K562 (cell line): ENCODE results near the gene USF2. TPM values are rescaled to one million over a fixed set of nuclear protein-coding genes. Genes with fewer than 3 reads are reported as not detected.

Experiments used
- BDP1 ChIP-seq: IDR thresholded peaks from 3 replicates; pipeline ENCODE4 v1.6.1; 2011; ENCODE audit not compliant: insufficient read length, insufficient read depth
- DDX20 ChIP-seq: fragments of 450-650 bp; IDR thresholded peaks from 2 replicates; pipeline ENCODE4 v1.6.1; 2016; ENCODE audit warnings: missing genetic modification characterization, low read depth, mild to moderate bottlenecking, missing compliant biosample characterization, moderate library complexity
- ELF1 ChIP-seq: fragments of 200-800 bp; sonication (Bioruptor generic); IDR thresholded peaks from 2 replicates; pipeline ENCODE4 v1.6.1; 2016; ENCODE audit warnings: missing genetic modification characterization, missing compliant biosample characterization
- ILK ChIP-seq: fragments of 450-650 bp; IDR thresholded peaks from 2 replicates; pipeline ENCODE4 v1.6.1; 2016; ENCODE audit warnings: missing genetic modification characterization, low read depth, mild to moderate bottlenecking, missing compliant biosample characterization, moderate library complexity, borderline replicate concordance
- KLF13 ChIP-seq: fragments of 450-650 bp; IDR thresholded peaks from 2 replicates; pipeline ENCODE4 v1.6.1; 2016; ENCODE audit warnings: missing genetic modification characterization, low read depth, mild to moderate bottlenecking, missing compliant biosample characterization, moderate library complexity, borderline replicate concordance
- MTF1 ChIP-seq: fragments of 250-450 bp; sonication (Bioruptor Pico); IDR thresholded peaks from 2 replicates; pipeline ENCODE4 v1.9.0; 2021; ENCODE audit warnings: moderate library complexity, mild to moderate bottlenecking, inconsistent platforms, borderline replicate concordance
- NEUROD1 ChIP-seq: fragments of 150-350 bp; IDR thresholded peaks from 2 replicates; pipeline ENCODE4 v1.6.1; 2014; ENCODE audit warnings: borderline replicate concordance, low read length, low read depth; ENCODE audit not compliant: partially characterized antibody
- RBM34 ChIP-seq: fragments of 200-400 bp; formaldehyde crosslinking; IDR thresholded peaks from 2 replicates; pipeline ENCODE4 v1.6.1; 2018; ENCODE audit warnings: low read length, borderline replicate concordance; ENCODE audit not compliant: insufficient read depth
- SP1 ChIP-seq: sonication (generic); formaldehyde crosslinking; IDR thresholded peaks from 2 replicates; pipeline ENCODE4 v1.8.1; 2022; ENCODE audit warnings: mild to moderate bottlenecking, missing genetic modification reagents
- STAT5B ChIP-seq: fragments of 250-450 bp; sonication (Bioruptor Pico); IDR thresholded peaks from 2 replicates; pipeline ENCODE4 v1.8.0; 2021; ENCODE audit warnings: mild to moderate bottlenecking, inconsistent platforms
- polyA plus RNA-seq, 8 experiments: library from polyadenylated mRNA; depleted of rRNA in 4 of 8; stranded (reverse) in 5 of 8; unstranded in 3 of 8; fragments of >200 nt; fragmentation: Nextera tagmentation in 2 of 8; fragmentation: Illumina TruSeq in 1 of 8; extraction: Ambion mirVana in 2 of 8; extraction: Trizol in 1 of 8; gene quantifications; 2 replicates each; pipeline versions ENCODE4 v1.2.1 to v1.2.3, GENCODE V29; 2011 to 2014; ENCODE audit warnings: inconsistent platforms in 1 of 8, missing spikeins in 1 of 8
- total RNA-seq, 7 experiments: library from RNA; depleted of rRNA in 6 of 7; stranded (reverse); fragments of >200 nt in 6 of 7; fragmentation: Illumina TruSeq in 2 of 7; extraction: Trizol in 2 of 7; gene quantifications; 2 replicates each; pipeline versions ENCODE4 v1.2.1 to v1.2.3, GENCODE V29; 2011 to 2021; ENCODE audit warnings: low replicate concordance in 1 of 7
- TF ChIP-seq, protein P1 (sequence below): sonication (generic); formaldehyde crosslinking; IDR thresholded peaks from 2 replicates; pipeline ENCODE4 v1.8.0; 2022; ENCODE audit warnings: missing genetic modification reagents, mild to moderate bottlenecking, borderline replicate concordance
- TF ChIP-seq, protein P2 (sequence below): sonication (generic); formaldehyde crosslinking; IDR thresholded peaks from 2 replicates; pipeline ENCODE4 v1.8.0; 2023; ENCODE audit warnings: mild to moderate bottlenecking, missing genetic modification reagents
- TF ChIP-seq, protein P3 (sequence below): fragments of 250-450 bp; sonication (Bioruptor Pico); IDR thresholded peaks from 2 replicates; pipeline ENCODE4 v1.9.0; 2021; ENCODE audit warnings: mild to moderate bottlenecking
- TF ChIP-seq, protein P4 (sequence below): fragments of 450-650 bp; IDR thresholded peaks from 2 replicates; pipeline ENCODE4 v1.7.1; 2018; ENCODE audit warnings: mild to moderate bottlenecking, low read depth; ENCODE audit not compliant: partially characterized antibody
- TF ChIP-seq, protein P5 (sequence below): fragments of 450-650 bp; IDR thresholded peaks from 2 replicates; pipeline ENCODE4 v1.6.1; 2016; ENCODE audit warnings: mild to moderate bottlenecking

USF2 gene
- total and polyA plus RNA-seq, 9 of the 15 experiments (the other 6 are each of a cell fraction or from before 2014, with no cell fraction given): 0.27 to 93.7 (median 58.4) TPM

DNA sequence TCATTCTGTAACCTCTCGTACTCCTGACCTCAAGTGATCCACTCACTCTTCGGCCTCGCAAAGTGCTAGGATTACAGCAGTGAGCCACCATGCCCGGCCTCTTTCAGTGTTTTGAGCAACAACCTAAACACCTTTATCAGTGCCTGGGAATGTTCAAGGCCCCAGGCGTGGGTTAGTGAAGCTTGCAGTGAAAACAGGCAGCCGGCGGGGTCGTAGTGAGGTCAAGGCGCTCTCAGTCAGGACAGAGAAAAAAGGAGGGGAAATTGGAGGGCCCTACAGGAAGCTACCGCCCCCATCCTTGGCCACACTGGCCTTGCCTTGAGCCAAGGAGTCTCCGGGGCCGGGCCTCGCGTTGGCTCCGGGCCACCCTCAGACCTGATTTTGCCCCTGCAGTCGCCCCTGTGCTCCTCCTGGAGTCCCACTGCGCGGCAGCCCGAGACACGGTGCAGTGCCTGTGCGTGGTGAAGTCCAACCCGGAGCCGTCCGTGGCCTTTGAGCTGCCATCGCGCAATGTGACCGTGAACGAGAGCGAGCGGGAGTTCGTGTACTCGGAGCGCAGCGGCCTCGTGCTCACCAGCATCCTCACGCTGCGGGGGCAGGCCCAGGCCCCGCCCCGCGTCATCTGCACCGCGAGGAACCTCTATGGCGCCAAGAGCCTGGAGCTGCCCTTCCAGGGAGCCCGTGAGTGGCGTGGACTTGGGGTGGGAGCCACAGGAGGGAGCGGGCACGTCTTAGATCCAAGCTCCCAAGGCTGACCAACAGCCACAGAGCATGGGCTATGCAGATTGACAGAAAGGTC is 40.9 kb downstream of the USF2 start (continued):
- TF ChIP-seq, protein P1, sequence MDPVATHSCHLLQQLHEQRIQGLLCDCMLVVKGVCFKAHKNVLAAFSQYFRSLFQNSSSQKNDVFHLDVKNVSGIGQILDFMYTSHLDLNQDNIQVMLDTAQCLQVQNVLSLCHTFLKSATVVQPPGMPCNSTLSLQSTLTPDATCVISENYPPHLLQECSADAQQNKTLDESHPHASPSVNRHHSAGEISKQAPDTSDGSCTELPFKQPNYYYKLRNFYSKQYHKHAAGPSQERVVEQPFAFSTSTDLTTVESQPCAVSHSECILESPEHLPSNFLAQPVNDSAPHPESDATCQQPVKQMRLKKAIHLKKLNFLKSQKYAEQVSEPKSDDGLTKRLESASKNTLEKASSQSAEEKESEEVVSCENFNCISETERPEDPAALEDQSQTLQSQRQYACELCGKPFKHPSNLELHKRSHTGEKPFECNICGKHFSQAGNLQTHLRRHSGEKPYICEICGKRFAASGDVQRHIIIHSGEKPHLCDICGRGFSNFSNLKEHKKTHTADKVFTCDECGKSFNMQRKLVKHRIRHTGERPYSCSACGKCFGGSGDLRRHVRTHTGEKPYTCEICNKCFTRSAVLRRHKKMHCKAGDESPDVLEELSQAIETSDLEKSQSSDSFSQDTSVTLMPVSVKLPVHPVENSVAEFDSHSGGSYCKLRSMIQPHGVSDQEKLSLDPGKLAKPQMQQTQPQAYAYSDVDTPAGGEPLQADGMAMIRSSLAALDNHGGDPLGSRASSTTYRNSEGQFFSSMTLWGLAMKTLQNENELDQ: no peak
- no peak for TF ChIP-seq MTF1 (CRISPR knock-in tag)
- TF ChIP-seq, protein P2, sequence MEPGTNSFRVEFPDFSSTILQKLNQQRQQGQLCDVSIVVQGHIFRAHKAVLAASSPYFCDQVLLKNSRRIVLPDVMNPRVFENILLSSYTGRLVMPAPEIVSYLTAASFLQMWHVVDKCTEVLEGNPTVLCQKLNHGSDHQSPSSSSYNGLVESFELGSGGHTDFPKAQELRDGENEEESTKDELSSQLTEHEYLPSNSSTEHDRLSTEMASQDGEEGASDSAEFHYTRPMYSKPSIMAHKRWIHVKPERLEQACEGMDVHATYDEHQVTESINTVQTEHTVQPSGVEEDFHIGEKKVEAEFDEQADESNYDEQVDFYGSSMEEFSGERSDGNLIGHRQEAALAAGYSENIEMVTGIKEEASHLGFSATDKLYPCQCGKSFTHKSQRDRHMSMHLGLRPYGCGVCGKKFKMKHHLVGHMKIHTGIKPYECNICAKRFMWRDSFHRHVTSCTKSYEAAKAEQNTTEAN (CRISPR knock-in tag): no peak
- 0 out of 2 replicates have a peak, but pooled peaks have one; percentile 26 for TF ChIP-seq DDX20 (tag)
- TF ChIP-seq SP1 (CRISPR knock-in tag): no peak
- TF ChIP-seq, protein P3, sequence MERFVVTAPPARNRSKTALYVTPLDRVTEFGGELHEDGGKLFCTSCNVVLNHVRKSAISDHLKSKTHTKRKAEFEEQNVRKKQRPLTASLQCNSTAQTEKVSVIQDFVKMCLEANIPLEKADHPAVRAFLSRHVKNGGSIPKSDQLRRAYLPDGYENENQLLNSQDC (CRISPR knock-in tag): no peak
- TF ChIP-seq ELF1: no peak
- TF ChIP-seq, protein P4, sequence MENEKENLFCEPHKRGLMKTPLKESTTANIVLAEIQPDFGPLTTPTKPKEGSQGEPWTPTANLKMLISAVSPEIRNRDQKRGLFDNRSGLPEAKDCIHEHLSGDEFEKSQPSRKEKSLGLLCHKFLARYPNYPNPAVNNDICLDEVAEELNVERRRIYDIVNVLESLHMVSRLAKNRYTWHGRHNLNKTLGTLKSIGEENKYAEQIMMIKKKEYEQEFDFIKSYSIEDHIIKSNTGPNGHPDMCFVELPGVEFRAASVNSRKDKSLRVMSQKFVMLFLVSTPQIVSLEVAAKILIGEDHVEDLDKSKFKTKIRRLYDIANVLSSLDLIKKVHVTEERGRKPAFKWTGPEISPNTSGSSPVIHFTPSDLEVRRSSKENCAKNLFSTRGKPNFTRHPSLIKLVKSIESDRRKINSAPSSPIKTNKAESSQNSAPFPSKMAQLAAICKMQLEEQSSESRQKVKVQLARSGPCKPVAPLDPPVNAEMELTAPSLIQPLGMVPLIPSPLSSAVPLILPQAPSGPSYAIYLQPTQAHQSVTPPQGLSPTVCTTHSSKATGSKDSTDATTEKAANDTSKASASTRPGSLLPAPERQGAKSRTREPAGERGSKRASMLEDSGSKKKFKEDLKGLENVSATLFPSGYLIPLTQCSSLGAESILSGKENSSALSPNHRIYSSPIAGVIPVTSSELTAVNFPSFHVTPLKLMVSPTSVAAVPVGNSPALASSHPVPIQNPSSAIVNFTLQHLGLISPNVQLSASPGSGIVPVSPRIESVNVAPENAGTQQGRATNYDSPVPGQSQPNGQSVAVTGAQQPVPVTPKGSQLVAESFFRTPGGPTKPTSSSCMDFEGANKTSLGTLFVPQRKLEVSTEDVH: peak; percentile 22
- no peak for TF ChIP-seq BDP1
- no peak for TF ChIP-seq STAT5B (CRISPR knock-in tag)
- TF ChIP-seq KLF13 (tag): peak; percentile 62; the same call in 1 of the 2 replicates
- no peak for TF ChIP-seq NEUROD1
- no peak for TF ChIP-seq RBM34
- no peak for TF ChIP-seq ILK (tag)
- TF ChIP-seq, protein P5, sequence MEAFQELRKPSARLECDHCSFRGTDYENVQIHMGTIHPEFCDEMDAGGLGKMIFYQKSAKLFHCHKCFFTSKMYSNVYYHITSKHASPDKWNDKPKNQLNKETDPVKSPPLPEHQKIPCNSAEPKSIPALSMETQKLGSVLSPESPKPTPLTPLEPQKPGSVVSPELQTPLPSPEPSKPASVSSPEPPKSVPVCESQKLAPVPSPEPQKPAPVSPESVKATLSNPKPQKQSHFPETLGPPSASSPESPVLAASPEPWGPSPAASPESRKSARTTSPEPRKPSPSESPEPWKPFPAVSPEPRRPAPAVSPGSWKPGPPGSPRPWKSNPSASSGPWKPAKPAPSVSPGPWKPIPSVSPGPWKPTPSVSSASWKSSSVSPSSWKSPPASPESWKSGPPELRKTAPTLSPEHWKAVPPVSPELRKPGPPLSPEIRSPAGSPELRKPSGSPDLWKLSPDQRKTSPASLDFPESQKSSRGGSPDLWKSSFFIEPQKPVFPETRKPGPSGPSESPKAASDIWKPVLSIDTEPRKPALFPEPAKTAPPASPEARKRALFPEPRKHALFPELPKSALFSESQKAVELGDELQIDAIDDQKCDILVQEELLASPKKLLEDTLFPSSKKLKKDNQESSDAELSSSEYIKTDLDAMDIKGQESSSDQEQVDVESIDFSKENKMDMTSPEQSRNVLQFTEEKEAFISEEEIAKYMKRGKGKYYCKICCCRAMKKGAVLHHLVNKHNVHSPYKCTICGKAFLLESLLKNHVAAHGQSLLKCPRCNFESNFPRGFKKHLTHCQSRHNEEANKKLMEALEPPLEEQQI: no peak
